OCI-LY7 (cell line): ENCODE data around the gene LSS.
"Not testable (repeated sequence)": the region's sequence is repeated elsewhere in the genome, so short reads cannot be mapped to it uniquely, and the experiment has no call there.

ENCODE experiments used
- CTCF ChIP-seq: fragments of 200-600 bp; sonication (generic); conservative IDR thresholded peaks from 2 replicates; pipeline ENCODE4 v1.5.1; 2014; ENCODE audit warnings: mild to moderate bottlenecking, antibody characterized with exemption, low read length, moderate library complexity, mixed read lengths
- EZH2phosphoT487 ChIP-seq: fragments of 200-600 bp; sonication (generic); IDR thresholded peaks from 2 replicates; pipeline ENCODE4 v1.6.1; 2018; ENCODE audit warnings: low read depth, borderline replicate concordance, mild to moderate bottlenecking, mixed run types, antibody characterized with exemption, low read length, moderate library complexity, mixed read lengths

- TF ChIP-seq CTCF, EZH2phosphoT487: not testable (repeated sequence)
These were observed 13.0 kb upstream of the LSS start for GRCh38 chr21:46241577-46241976.
